Left forelimb (tissue), 1 donor: ENCODE results near the gene HYPK.
"Not testable (repeated sequence)": the region's sequence is repeated elsewhere in the genome, so short reads cannot be mapped to it uniquely, and the experiment has no call there.

Source experiments
- DNase-seq: peaks from one replicate; pipeline ENCODE4 v3.0.0-alpha.2; 2018; ENCODE audit warnings: low spot score

The HYPK gene

DNA sequence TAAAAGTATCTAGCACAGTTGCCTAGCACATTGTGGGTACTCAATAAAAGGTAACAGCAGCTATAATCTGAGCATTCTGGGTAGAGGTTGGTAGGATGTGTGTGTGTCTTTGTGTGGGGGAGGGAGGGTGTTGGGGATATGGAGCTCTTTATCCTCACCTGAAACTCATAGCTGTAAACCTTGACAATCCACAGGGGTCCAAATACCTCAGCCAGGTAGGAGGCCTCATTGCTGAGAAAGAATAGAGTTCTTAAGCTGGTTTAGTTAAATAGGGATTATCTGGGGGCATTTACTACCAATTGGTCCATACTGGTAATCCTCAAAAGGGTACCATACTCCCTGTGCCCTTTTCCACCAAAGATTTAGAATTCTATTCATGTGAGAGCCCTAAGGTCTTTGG is 4.4 kb upstream of the HYPK start:
- no peak for DNase-seq

DNA sequence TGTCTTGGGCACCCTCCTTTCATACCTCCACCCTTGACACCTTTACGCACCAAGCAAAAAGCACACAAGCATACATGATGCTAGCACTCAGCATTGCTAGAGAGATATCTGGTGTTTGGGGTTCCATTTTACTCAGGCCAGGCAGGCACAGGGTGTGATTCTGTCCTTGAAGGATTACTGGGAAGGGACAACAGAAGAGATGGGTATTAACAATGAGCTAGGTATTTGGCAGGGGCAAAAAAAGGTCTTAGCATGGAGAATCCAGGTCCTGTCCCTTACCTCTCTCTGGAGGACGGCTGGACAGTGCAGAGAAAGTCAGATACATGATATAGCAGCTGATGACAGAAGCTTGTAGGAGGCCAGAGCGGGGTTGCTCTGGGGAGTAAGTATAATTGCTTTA is 3.8 kb upstream of the HYPK start:
- no peak for DNase-seq

DNA sequence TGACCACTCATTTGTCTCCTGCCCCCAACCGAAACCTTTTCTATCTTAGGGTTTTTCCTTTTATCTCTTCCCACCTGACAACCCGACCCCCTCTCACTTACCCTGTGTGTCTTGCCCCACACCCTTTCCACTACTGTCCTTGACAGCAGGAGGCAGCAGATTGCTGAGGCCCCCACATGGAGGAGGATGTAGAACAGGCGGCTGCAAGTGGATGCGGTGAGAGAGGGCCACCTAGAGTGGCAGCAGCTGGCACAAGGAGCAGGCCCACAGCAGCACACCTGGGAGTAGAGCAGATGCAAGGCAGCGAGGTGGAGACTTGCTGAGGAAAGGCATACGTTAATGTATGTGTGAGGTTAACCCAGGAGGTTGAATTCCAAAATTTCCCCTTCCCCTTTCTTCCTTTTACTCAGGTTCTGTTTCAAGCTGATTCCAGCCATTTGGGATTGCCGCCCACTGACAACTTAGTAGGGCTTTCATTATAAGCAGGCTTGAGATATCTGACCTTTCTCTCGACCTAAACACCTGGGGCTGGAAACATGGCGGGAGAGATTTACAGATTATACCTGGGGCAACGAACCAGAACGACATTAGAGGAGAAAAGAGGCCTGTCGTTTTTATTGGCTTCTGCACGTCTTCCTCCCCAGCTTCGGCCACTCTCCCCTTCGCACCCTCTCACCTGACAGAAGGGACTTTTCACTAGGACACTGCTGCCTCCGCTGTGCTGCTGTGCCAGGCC is 1.0 kb upstream of the HYPK start:
- DNase-seq = no peak

DNA sequence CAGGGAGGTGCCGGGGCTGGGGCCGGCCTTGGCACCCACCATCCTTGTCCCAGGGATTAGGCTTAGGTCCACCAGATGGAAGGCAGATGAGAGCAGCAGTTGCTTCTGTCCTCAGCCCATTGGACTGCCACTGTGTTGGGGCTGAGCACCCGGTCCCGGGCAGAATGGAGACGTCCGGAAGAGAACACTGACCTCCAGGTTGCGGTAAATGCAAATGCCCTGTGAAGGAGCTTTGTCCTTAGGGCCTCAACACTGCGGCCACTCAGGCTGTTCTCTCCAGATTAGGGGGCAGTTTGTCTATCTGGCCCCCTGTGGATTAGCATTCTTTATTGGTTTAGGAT is 484 bp upstream of the HYPK start, which contains the start of gene SERINC4:
SERINC4 (minus strand) TSS at position 276 of the 341 bp plus-strand sequence; CDS start at position 42, 234 bp downstream.
- DNase-seq = no peak

DNA sequence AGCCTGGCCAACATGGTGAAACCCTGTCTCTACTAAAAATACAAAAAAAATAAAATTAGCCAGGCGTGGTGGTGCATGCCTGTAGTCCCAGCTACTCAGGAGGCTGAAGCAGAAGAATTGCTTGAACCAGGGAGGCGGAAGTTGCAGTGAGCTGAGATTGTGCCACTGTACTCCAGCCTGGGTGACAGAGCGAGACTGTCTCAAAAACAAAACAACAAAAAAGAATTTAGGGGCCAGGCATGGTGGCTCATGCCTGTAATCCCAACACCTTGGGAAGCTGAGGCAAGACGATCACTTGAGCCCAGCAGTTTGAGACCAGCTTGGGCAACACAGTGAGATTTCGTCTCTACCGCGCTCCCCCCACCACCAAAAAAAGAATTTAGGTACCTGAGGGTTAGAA is 2.3 kb downstream of the HYPK start:
- DNase-seq = not testable (repeated sequence)

DNA sequence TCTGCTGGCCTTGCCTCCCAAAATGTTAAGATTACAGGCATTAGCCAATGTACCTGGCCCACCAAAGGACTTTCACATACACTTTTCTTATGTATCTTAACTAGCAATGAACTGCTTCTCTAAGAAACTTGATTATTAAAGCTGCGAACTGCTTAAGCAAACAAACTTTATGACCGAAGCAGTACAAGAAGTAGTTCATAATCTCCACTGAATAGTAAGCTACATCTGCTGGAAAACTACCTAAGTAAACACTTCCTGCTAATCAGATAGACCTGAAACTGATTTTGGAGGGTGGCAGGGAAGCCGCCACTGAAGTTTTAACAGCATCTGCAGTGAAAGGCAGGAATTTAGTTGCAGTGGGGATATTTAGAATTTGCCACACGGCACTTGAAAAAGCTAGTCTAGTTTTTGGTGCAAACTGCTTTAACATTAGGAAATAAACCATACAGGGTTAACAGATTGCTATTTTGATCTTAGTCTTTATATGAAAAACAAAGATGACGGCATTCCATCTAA is 8.1 kb downstream of the HYPK start:
- DNase-seq = no peak

DNA sequence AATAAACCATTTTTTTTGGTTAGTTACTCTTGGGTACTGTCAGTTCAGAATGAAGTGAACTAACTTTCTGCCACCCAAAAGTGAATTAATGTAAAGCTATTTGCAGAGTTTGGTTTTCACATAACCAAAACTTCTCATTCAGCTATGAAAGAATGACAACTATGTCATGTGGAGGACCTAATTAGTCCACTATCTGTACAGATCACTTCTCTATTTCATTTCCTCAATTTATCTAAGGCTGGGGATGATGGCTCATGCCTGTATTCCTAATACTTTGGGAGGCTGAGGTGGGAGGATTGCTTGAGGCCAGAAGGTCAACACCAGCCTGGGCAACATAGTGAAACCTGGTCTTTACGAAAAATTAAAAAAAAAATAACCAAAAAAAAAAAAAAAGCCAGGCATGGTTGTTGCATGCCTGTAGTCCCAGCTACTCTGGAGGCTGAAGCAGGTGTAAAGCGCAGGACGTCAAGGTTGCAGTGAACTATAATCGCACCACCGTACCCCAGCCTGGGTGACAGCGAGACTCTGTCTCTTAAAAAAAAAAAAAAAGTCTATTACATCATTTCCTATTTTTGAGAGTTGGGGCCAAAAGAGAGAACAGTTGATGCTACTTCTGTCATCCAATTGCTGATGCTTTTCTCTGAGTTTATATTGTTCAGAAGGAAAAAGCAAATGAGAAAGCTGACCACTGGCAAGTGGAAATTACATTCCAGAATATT is 8.7 kb downstream of the HYPK start:
- no peak for DNase-seq

DNA sequence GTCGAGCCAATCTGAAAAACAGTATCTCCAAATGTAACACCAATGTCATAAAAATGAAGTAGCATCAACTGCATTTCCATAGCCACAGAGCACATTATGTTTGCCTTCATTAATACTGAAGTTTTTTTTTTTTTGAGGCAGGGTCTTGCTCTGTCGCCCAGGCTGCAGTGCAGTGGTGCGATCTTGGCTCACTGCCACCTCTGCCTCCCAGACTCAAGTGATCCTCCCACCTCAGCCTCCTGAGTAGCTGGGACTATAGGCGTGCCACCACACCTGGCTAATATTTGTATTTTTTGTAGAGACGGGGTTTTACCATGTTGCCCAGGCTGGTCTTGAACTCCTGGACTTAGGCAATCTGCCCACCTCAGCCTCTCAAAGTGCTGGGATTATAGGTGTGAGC is 14.7 kb downstream of the HYPK start:
- DNase-seq = not testable (repeated sequence)

DNA sequence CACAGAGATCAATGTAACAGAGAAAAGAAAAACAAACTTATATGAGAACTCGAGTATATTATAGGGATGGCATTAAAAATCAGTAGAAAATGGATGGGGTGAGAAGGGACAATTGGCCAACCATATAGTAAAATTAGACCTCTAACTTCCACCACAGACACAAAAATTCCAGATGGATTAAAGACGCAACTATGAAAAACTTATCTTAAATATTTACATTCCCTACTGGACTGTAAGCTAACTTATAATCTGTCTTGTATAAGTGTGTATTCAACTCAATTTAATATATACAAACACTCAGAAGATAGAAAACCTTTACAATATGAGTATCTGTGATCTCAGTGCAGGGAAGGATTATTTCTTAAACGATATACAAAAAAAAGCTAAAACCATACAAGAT is 21.1 kb downstream of the HYPK start:
- no peak for DNase-seq

DNA sequence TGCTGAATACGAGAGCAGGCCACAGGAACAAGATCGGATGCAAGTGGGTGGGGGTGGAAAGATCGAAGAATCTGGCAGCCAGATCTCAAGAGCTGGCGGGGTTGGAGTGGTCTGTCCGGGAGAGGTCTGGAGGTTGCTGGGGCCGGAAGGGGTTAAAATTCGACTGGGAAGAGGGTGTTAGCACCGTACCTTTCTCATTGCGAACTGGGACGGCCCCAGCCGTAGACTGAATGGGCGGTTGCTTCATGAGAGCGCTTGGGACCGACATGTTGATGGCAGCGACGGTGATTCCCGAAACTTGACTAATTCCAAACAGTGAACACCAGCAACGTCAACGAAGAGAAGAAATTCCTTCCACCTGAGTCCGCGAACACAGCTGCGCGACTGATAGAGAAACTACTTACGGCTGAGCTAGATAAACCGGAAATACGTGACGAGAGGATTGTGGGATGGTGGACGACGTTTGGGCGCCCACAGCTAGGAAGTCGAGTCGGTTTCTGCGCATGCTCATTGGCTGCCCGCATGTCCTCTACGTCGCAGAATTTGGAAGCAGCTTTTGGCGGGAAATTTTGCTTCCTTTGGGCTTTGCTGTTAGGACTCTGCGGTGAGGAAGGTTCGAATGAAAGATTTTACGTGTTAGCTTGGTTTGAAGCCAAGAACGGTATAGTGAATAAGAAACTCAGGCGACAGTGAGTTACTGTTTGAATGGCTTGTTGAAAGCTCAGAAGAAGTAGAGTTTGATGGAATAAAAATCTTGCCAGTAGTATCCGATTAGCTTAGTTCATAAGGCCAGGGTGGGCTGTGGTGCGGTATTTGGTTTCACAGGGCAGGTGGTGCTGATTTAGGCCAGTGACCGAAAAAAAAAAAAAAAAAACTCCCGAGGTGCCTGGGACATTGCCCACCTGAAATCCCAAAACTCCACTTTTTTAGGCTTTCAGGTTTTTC is 24.2 kb downstream of the HYPK start, which contains the start of gene MFAP1:
MFAP1 (minus strand) TSS at position 389 of the 945 bp plus-strand sequence; CDS start at position 268, 121 bp downstream.
- peak; percentile 89 for DNase-seq

DNA sequence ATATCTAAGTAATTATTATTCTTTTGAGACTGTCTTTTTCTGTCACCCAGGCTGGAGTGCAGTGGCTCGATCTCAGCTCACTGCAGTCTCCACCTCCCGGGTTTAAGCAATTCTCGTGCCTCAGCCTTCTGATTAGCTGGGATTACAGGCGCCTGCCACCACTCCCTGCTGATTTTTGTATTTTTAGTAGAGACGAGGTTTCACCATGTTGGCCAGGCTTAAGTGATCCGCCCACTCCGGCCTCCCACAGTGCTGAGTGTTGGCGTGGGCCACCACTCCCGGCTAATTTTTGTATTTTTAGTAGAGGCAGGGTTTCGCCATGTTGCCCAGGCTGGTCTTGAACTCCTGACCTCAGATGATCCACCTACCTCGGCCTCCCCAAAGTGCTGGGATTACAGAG is 24.9 kb downstream of the HYPK start:
- not testable (repeated sequence) for DNase-seq

DNA sequence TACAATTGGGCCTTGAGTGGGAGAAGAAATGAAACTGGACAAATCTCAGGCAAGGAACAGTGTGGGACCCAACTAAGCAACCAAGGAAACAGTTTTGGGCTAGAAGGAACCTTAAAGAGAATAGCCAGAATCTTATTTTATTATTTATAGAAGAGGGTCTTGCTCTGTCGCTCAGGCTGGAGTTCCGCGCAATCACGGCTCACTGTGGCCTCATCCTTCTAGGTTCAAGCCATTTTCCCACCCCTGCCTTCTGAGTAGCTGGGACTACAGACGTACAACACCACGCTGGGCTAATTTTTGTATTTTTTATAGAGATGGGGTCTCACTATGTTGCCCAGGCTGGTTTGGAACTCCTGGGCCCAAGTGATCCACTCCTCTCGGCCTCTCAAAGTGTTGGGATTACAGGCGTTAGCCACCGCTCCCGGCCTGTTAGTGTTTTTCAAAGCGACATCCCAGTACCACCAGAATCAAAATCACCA is 25.7 kb downstream of the HYPK start:
- DNase-seq = no peak

DNA sequence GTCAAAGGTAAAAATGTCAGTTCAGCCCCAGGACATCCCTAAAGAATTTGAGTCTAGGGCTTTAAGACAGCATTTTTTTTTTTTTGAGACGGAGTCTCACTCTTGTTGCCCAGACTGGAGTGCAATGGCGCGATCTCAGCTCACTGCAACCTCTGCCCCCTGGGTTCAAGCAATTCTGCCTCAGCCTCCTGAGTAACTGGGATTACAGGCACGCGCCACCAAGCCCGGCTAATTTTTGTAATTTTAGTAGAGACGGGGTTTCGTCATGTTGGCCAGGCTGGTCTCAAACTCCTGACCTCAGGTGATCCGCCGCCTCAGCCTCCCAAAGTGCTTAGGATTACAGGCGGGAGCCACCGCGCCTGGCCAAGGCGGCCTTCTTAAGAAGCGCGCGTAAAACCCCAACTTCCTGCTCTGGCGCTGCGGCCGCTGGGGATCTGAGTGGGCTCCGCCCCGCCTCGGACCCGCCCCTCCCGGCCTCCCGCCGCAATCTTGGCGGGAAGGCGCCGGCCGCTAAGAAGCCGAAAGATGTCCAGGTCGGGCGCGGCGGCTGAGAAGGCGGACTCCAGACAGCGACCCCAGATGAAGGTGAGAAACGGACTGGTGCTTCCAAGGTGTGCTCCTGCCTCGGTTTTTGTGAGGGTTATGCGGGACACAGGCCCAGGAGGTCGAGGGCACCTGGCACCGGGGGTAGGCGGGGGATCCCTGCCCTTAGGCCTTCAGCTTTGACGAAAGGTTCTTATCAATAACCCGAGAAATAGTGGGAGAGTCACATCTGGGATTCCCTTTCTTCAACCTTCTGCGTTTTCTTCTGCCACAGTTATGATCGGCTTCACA is 26.3 kb downstream of the HYPK start, which contains the start of gene WDR76:
WDR76 (plus strand) TSS at position 495 of the 834 bp plus-strand sequence; CDS start at position 526, 31 bp downstream.
- peak; percentile 82 for DNase-seq

DNA sequence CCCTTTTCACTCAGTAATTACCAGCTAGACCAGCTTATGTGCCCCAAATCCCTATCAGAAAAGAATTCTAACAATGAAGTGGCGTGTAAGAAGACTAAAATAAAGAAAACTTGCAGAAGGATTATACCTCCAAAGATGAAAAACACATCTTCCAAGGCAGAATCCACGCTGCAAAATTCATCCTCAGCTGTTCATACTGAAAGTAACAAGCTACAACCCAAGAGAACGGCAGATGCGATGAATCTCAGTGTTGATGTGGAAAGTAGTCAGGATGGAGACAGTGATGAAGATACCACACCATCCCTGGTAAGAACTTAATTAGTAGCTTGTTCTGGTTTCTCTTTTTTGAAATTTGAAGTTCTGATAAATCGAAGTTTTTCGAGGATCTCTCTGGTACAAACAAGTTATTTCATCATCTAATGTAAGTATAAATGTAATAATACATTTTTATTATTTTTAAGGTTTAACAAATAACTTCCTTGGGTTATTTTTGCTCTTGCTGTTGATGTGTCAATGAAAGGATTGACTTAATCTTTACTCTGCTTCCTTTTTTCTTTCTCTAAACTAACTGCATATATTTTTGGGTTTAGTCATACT is 27.8 kb downstream of the HYPK start:
- DNase-seq = no peak

DNA sequence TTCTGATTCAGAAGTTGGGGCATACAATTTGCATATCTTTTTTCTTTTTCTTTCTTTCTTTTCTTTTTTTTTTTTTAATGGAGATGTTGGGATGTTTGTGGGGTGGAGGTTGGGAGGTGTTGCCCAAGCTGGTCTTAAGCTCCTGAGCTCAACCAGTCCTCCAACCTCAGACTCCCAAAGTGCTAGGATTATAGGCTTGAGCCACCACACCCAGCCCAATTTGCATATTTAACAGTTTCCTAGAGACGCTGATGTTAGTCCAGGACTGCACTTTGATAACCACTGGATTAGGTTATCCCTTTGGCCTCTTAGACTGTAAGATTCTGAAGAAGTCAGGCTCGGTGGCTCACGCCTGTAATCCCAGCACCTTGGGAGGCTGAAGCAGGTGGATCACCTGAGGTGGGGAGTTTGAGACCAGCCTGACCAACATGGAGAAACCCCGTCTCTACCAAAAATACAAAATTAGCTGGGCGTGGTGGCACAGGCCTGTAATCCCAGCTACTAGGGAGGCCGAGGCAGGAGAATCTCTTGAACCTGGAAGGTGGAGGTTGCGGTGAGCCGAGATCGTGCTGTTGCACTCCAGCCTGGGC is 29.6 kb downstream of the HYPK start:
- DNase-seq = not testable (repeated sequence)

DNA sequence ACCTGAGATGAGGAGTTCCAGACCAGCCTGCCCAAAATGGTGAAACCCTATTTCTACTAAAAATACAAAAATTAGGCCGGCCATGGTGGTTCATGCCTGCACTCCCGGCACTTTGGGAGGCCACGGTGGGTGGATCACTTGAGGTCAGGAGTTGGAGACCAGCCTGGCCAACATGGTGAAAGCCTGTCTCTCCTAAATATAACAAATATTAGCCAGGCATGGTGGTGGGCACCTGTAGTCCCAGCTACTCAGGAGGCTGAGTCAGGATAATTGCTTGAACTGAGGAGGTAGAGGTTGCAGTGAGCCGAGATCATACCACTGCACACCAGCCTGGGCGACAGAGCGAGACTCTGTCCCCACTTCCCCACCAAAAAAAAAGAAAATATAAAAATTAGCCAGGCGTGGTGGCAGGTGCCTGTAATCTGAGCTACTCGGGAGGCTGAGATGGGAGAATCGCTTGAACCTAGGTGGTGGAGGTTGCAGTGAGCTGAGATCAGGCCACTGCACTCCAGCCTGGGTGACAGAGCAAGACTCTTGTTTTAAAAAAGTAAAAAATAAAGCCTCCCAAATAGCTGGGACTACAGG is 30.4 kb downstream of the HYPK start:
- DNase-seq = not testable (repeated sequence)

DNA sequence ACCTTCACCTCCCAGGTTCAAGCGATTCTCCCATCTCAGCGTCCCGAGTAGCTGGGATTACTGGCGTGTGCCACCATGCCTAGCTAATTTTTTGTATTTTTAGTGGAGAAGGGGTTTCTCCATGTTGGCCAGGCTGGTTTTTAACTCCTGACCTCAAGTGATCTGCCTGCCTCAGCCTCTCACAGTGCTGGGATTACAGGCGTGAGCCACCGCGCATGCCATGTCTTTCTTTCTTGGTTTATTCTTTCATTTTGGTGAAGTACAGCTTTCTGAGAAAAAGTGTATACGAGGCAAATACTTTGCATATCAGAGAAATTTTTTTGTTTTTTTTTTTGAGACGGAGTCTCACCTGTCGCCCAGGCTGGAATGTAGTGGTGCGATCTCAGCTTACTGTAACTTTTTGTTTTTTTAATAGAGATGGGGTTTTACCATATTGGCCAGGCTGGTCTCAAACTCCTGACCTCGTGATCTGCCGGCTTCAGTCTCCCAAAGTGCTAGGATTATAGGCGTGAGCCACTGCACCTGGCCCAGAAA is 31.2 kb downstream of the HYPK start:
- DNase-seq = not testable (repeated sequence)

DNA sequence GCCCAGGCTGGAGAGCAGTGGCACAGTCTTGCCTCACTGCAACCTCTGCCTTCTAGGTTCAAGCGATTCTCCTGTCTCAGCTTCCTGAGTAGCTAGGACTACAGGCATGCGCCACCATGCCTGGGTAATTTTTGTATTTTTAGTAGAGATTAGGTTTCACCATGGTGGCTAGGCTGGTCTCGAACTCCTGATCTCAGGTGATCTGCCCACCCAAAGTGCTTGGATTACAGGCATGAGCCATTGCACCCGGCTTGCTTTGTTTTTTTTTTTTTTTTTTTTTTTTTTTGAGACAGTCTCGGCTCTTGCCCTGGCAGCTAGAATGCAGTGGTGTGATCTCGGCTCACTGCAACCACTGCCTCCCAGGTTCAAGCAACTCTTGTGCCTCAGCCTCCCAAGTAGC is 32.1 kb downstream of the HYPK start:
- DNase-seq = not testable (repeated sequence)

DNA sequence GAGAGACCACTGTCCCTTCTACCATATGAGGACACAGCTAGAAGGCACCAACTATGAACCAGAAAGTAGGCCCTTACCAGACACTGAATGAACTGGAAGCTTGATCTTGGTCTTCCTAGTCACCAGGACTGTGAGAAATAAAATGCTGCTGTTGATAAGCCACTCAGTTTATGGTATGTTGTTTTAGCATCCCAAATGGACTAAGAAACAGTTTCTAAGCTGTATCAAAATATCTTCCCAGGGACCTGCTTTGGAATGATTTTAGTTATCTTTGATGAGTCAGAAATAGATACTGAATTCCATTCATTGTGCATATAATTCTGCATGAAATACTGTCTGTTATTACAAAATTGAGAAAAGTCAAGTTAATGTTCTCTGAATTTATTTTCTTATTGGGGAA is 45.0 kb downstream of the HYPK start:
- DNase-seq = no peak
